LNCaP clone FGC (cell line): ENCODE data around the gene ZMIZ1.
"Not testable (repeated sequence)": the region's sequence is repeated elsewhere in the genome, so short reads cannot be mapped to it uniquely, and the experiment has no call there.

ENCODE experiments used
- DNase-seq: peaks from one replicate; pipeline ENCODE4 v3.0.0-alpha.2; 2011; ENCODE audit warnings: low read depth
- H3K4me3 ChIP-seq: 2 replicates; pipeline ENCODE4 v1.5.1; 2011; ENCODE audit warnings: mild to moderate bottlenecking, low read depth, low read length, control low read depth
- TF ChIP-seq, protein P1 (sequence below): IDR thresholded peaks from 2 replicates; pipeline ENCODE4 v1.5.1; 2012; ENCODE audit warnings: mild to moderate bottlenecking; ENCODE audit not compliant: control insufficient read depth, insufficient read depth; ENCODE audit errors: extremely low read depth

Gene ZMIZ1

DNA sequence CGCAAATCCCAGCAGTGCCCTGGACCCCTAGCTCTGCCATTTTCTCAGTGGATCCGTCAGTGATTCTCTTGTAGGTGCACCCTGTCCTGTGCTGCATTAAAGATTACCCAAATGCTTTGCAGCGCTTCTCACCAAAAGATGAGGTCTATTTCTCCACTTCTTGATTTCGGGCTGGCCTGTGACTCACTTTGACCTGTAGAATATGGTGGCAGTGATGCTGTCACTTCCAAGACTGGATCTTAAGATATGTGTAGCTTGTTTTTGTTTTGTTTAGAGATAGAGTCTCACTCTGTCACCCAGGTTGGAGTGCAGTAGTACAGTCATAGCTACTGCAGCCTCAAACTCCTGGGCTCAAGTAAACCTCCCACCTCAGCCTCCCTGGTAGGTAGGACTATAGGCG lies 37.0 kb upstream of the ZMIZ1 start:
- no peak overlapping the region for H3K4me3 ChIP-seq
- no peak for DNase-seq
- TF ChIP-seq, protein P1, sequence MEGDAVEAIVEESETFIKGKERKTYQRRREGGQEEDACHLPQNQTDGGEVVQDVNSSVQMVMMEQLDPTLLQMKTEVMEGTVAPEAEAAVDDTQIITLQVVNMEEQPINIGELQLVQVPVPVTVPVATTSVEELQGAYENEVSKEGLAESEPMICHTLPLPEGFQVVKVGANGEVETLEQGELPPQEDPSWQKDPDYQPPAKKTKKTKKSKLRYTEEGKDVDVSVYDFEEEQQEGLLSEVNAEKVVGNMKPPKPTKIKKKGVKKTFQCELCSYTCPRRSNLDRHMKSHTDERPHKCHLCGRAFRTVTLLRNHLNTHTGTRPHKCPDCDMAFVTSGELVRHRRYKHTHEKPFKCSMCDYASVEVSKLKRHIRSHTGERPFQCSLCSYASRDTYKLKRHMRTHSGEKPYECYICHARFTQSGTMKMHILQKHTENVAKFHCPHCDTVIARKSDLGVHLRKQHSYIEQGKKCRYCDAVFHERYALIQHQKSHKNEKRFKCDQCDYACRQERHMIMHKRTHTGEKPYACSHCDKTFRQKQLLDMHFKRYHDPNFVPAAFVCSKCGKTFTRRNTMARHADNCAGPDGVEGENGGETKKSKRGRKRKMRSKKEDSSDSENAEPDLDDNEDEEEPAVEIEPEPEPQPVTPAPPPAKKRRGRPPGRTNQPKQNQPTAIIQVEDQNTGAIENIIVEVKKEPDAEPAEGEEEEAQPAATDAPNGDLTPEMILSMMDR, result no peak

DNA sequence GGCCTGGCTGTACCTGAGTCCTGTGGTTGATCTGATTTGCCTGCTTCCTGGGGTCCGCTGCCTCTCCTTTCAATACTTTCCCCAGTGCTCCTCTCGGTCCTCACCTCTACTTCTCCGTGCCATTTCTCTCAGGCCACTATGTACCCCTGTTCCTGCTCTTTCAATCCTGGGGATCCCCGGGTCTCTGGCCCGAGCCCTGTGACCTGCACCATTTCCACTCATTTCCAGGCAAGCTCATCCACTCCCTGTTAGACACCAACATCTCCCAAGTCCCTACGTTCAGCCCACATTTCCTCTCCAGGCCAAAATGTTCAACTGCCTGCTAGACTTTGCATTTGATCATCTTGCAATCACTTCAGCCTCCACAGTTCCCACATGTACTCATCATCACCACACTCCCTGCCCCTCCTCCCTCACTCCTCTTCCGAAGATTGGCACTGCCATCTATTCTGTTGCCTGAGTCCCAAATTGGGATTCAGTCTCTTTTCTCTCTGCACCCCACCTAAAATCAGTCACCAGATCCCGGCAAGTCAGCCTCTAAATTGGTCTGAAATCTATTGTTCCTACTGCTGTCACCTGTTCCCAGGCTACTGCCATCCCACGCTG lies 34.4 kb upstream of the ZMIZ1 start:
- TF ChIP-seq, protein P1, result no peak
- no peak for DNase-seq
- no peak overlapping the region for H3K4me3 ChIP-seq

DNA sequence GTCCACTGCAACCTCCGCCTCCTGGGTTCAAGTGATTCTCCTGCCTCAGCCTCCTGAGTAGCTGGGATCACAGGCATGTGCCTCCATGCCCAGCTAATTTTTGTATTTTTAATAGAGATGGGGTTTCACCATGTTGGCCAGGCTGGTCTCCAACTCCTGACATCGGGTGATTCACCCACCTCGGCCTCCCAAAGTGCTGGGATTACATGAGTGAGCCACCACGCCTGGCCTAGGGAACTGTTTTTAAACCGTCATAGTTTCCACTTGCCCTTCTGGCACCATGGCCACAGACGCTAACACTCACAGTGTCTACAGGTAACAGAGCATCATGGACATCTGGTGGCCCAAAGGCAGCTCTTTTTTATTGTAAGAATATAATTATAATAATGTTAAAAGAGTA lies 32.4 kb upstream of the ZMIZ1 start:
- not testable (repeated sequence) for DNase-seq, H3K4me3 ChIP-seq

DNA sequence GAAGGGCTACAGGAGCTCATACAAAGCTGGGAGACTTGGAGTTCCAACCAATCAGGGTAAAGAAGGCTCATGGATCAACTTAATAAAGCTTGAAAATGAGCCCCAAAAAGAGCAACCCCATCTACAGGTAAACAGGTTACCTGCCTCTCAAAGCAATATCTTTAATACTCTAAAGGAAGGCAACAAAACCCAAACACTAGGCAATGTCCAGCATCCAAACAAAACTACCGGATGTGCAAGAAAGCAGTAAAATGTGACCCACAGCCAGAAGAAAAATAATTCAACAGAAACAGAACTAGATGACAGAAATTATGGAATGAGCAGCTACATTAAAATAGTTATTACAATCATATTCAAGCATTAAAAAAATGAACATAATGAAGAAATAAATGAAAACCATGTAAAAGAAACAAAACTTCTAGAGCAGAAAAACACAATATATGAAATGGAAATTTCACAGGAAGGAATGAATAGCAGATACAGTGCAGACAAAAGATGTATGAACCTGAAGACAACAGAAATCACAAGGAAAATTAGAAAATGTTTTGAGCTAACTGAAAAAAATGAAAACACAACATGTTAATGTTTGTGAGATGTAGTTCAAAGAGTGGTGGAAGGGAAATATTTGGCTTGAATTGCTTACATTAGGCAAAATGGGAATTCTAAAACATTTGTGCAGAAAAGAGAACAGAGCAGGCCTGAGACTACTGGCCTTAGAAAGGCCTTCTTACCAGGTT lies 30.5 kb upstream of the ZMIZ1 start:
- no peak for DNase-seq
- TF ChIP-seq, protein P1, result no peak
- H3K4me3 ChIP-seq, result no peak overlapping the region

DNA sequence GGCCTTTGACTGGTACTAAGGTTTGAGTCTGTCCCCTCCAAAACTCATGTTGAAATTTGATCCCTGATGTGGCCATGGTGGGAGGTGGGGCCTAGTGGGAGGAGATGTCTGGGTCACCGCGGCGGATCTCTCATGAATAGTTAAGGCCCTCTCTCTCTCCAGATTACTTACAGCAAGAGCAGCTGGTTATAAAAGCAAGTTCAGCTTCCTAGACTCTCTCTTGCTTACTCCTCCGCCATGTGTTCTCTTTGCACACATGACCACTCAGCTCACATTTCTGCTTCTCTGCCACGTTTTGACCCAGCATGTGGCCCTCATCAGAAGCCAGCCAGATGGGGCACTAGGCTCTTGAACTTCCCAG lies 29.9 kb upstream of the ZMIZ1 start:
- no peak overlapping the region for H3K4me3 ChIP-seq
- TF ChIP-seq, protein P1, result no peak
- DNase-seq, result no peak

DNA sequence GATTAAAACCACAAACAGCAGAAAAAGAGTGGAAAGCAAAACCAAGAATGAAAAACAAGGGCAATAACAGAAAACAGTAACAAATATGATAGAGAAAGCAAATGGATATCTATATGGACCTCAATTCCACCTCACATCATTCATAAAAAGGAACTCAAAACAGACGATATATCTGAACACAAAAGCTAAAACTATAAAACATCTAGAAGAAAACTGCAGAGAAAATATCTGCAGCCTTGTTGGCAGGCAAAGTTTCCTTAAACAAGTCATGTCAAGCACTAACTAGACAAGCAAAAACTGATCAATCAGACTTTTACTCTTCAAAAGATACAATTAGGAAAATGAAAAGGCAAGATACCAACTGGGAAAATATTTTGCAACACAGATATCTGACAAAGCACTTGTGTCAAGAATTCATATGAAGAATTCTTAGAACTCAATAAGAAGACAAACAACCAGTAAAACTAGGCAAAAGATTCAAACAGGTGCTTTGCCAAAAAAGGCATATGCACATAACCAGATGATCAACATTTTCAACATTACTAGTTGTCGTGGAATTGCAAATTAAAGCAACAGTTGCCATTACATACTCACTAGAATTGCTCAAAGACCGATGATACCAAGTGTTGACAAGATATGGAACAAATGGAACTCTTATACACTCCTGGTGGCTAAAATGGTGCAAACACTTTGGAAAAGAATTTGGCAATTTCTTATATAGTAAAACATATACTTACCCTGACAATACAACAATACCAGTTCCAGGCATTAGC lies 25.9 kb upstream of the ZMIZ1 start:
- DNase-seq, result no peak
- H3K4me3 ChIP-seq, result no peak overlapping the region
- TF ChIP-seq, protein P1, result no peak

DNA sequence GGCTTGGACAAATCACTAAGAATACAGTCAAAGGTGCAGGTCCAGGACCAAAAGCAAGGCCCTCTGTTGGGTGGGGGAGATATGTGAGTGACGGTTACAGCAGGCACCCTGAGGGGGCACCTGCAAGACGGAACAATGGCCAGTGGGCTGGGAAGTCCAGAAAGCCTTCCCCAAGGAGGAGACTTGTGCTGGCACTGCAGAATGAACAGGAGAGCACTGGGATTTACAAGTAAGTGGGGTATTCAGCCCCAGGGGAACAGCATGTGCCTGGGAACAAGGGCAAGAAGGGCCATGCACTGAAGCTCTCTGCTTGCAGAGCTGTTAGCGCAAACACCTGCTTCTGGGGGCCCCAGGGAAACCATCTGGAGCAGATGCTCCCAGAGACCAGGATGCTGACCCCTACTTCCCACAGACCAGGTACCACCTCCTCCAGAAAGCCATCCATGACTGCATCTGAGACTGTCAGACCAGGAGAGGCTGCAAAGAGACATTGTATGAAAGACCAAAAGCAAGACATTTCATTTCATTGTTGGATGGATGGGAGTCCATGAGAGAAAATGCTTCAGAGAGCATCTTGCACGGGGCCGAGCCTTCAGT lies 24.6 kb upstream of the ZMIZ1 start:
- TF ChIP-seq, protein P1, result no peak
- no peak overlapping the region for H3K4me3 ChIP-seq
- no peak for DNase-seq
